Uterus (tissue), 2 donors: ENCODE data around the gene DAD1.

Experiments used
- CTCF ChIP-seq, 4 experiments: fragments of 200-600 bp in 2 of 4; fragments of 450-650 bp in 2 of 4; sonication (generic) in 2 of 4; IDR thresholded peaks; one replicate each; pipeline ENCODE4 v1.5.1; 2016 to 2019; ENCODE audit warnings: antibody characterized with exemption in 4 of 4, mild to moderate bottlenecking in 2 of 4, moderate library complexity in 1 of 4
- POLR2A ChIP-seq, 2 donors: fragments of 450-650 bp; IDR thresholded peaks; one replicate each; pipeline ENCODE4 v1.6.1; 2016; ENCODE audit warnings: antibody characterized with exemption in 2 of 2, mild to moderate bottlenecking in 1 of 2, moderate library complexity in 1 of 2

- no peak for TF ChIP-seq CTCF (IDR thresholded peaks at IDR 0.05)
- TF ChIP-seq POLR2A (IDR thresholded peaks at IDR 0.05), result no peak
Measured at GRCh38 chr14:22601996-22602395, 13.0 kb upstream of the DAD1 start.
